Renal cortex interstitium (tissue), 11 donors: ENCODE data around the gene CTBP1. TPM values are rescaled to one million over a fixed set of nuclear protein-coding genes. Genes with fewer than 3 reads are reported as not detected.

Experiments used
- DNase-seq, 11 donors: peaks; one replicate each; pipeline ENCODE4 v3.0.0-alpha.2; 2013; ENCODE audit warnings: low read depth in 9 of 11, low spot score in 4 of 11; ENCODE audit errors: extremely low read depth in 1 of 11
- polyA plus RNA-seq, 3 donors: library from polyadenylated mRNA; unstranded; fragments of 120-200 nt; gene quantifications; one replicate each; pipeline ENCODE4 v1.2.1, GENCODE V29; 2013; ENCODE audit not compliant: insufficient read length in 3 of 3

CTBP1 gene
- polyA plus RNA-seq, 3 donors = 113 to 174 (median 150) TPM

- DNase-seq = no peak
Observed at GRCh38 chr4:1219566-1219950, 29.4 kb downstream of the CTBP1 start.

GRCh38 chr4:1218634-1219565 lies 30.0 kb downstream of the CTBP1 start:
- no peak for DNase-seq

DNA sequence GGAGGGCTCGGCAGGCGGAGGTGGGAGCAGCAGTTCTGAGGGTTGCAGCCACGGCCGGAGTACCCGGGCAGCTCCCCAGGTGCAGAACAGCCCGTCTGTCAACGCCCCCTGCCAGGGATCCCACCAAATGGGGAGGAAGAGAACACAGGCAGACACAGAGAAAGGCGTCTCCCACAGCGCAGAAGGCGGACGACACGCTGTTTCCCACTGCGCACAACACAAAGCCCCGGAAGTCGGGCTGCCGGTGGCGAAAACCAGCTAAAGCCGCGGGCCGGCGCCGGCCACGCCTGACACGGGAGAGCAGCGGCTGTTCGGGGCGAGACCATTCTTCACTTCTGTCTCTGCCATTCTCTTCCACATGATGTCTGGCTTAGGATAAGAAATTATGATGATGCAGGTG lies 31.6 kb downstream of the CTBP1 start:
- DNase-seq = no peak

GRCh38 chr4:1216869-1217294 lies 32.0 kb downstream of the CTBP1 start:
- no peak for DNase-seq

DNA sequence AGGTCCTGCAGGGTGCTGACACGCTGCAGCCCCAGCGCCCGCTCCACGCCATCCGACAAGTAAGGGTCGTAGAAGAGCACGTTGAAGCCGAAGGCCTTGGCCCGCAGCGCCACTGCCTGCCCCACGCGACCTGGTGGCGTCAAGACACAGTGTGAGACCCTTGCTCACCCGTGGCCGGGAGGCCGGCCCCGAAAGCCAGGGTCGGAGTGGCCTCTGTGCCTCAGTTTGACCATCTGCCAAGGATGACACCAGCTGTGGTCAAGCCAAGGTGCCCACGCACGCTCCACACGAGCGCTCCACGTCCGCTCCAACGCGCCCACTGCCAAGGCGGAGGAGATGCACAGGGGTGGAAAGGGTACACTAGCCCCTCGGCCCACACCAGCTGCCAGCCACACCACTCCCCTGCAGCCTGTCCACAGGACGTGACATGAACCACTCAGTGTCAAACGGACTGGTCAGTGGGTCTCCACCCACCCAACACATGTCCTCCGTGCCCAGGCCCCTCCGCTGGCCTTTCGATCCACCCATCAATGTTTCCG lies 32.8 kb downstream of the CTBP1 start:
- DNase-seq = no peak

GRCh38 chr4:1215141-1216075 lies 33.5 kb downstream of the CTBP1 start:
- DNase-seq = no peak

- no peak for DNase-seq
Observed at GRCh38 chr4:1214101-1215095, 34.5 kb downstream of the CTBP1 start.

DNA sequence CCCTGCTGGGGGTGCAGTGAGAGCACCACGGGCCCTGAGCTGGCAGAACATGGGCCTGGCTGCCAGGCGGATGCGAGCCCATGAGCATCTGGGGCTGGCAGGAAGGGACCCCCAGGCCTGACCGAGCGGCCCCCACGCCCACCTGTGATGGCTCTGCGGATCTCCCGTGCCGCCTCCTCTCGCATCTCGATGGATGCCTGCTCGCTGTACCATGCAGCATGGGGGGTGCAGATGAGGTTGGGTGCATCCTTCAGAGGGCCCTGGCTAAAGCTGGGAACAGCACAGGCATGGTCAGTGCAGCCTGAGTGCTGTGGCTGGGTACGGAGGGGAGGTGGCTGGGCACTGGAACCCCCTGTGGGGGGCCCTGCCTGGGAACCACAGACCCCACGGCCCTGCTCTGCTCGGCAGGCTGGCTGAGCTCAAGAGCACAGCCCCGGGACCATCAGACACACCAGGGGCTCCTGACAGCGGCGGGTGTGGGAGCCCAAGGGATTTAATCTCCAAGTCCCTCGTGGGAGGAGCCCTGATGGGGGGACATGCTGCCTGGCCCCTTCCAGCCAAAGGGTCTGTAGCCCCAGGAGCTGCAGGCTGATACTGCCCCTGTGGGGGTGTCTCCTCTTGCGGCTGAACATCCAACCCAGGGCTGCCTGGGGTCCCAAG lies 35.5 kb downstream of the CTBP1 start:
- no peak for DNase-seq

- DNase-seq = no peak
Observed at GRCh38 chr4:1212546-1213335, 36.2 kb downstream of the CTBP1 start.

- DNase-seq = no peak
Observed at GRCh38 chr4:1211891-1212545, 36.9 kb downstream of the CTBP1 start.

- no peak for DNase-seq
Observed at GRCh38 chr4:1211371-1211770, 37.6 kb downstream of the CTBP1 start.

DNA sequence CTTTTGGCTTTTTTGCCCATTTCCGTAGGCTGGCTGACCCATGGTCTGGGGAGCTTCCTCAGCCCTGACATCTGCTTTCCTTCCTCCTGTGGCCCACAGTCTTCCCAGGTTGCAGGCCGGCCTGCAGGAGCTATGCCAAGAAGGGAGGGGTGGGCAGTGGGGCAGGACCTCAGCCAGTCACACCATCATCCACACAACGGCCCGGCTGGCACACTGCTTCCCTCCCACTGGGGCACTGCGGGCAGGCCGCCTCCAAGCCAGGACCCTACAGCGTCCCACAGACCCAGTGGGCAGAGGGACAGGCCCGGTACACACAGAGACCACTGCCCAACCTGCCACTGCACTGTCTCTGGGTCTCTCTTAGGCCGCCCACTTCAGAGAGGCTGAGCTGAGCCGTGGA lies 38.0 kb downstream of the CTBP1 start:
- DNase-seq = no peak

GRCh38 chr4:1210241-1210841 lies 38.6 kb downstream of the CTBP1 start:
- no peak for DNase-seq

GRCh38 chr4:1209821-1210220 lies 39.1 kb downstream of the CTBP1 start:
- DNase-seq = peak in 2 of 11 donors; percentile 49 to 69

DNA sequence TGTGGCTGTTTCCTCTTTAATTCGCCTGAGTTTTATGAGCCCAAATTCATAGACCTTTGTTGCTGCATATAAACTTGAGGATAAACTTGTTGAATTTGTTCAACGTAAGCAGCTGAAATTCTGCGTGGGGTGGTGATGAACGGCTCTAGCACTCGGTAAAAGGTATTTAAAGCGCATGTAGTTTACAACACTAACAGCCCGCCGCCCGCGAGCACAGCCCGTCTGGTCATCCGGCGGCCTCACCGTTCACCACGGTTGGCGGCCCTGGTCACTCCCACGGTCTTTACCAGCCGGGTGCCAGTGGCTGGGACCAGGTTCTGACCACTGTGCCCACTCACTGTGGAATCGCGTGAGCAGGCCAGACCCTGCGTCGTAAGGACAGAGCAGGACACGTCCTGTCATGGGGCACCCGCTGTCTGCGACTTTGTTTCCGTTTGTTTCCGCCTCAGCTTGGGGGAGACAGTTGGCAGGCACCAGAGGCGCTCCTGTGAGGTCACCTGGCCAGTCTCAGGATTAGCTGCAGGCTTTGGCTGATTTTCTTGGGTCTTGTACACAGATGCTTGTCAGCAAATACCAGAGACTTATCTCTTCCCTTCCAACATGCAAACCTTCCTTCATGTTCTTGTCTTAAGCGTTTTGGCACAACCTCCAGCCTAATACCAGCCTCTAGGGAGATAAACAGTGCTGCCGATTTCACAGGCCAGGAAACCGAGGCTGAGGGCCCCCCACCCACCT lies 39.8 kb downstream of the CTBP1 start:
- DNase-seq = no peak
